DND-41 (cell line): Measurements from ENCODE around the gene GRM7.

Source experiments
- ATAC-seq: fragments of 200-7000 bp; cut with Tn5 transposase; 3 replicates; pipeline ENCODE4 v1.9.1; 2021; ENCODE audit warnings: low read depth; ENCODE audit not compliant: insufficient read depth
- DNase-seq: peaks from one replicate; pipeline ENCODE4 v3.0.0-alpha.2; 2020
- H2AFZ ChIP-seq: 2 replicates; pipeline ENCODE4 v1.6.0; 2012; ENCODE audit warnings: low read depth, low read length
- H3K27ac ChIP-seq: 2 replicates; pipeline ENCODE4 v1.5.1; 2012; ENCODE audit warnings: low read length, inconsistent platforms
- H3K27me3 ChIP-seq: fragments of 200-600 bp; sonication (generic); 2 replicates; pipeline ENCODE4 v1.6.0; 2012; ENCODE audit warnings: low read length, mild to moderate bottlenecking, inconsistent platforms; ENCODE audit not compliant: insufficient read depth, poor library complexity
- H3K36me3 ChIP-seq: 2 replicates; pipeline ENCODE4 v1.5.1; 2012; ENCODE audit warnings: low read length, inconsistent platforms; ENCODE audit not compliant: insufficient read depth
- H3K4me1 ChIP-seq: 2 replicates; pipeline ENCODE4 v1.5.1; 2012; ENCODE audit warnings: mild to moderate bottlenecking, low read length; ENCODE audit not compliant: insufficient read depth
- H3K4me2 ChIP-seq: 2 replicates; pipeline ENCODE4 v1.6.0; 2012; ENCODE audit warnings: mild to moderate bottlenecking, moderate library complexity, low read length, inconsistent platforms; ENCODE audit not compliant: insufficient read depth
- H3K4me3 ChIP-seq, 2 experiments: fragments of 200-600 bp in 1 of 2; shearing (Covaris generic) in 1 of 2; 2 replicates each; pipeline ENCODE4 v1.5.1; 2012 to 2016; ENCODE audit warnings: inconsistent platforms in 2 of 2, low read length in 2 of 2, mild to moderate bottlenecking in 2 of 2, low read depth in 1 of 2, moderate library complexity in 1 of 2
- H3K79me2 ChIP-seq: 2 replicates; pipeline ENCODE4 v1.6.0; 2012; ENCODE audit warnings: low read length, inconsistent platforms; ENCODE audit not compliant: insufficient read depth
- H3K9ac ChIP-seq: 2 replicates; pipeline ENCODE4 v1.6.0; 2012; ENCODE audit warnings: low read depth, mild to moderate bottlenecking, inconsistent platforms, low read length, moderate library complexity
- H3K9me3 ChIP-seq: 2 replicates; pipeline ENCODE4 v1.5.1; 2012; ENCODE audit warnings: low read length, moderate library complexity, mild to moderate bottlenecking, inconsistent platforms; ENCODE audit not compliant: insufficient read depth, severe bottlenecking
- H4K20me1 ChIP-seq: 2 replicates; pipeline ENCODE4 v1.6.0; 2012; ENCODE audit warnings: low read length; ENCODE audit not compliant: insufficient read depth
- EZH2 ChIP-seq: IDR thresholded peaks from 3 replicates; pipeline ENCODE4 v1.6.1; 2012; ENCODE audit warnings: borderline replicate concordance, low read depth, mild to moderate bottlenecking, moderate library complexity, low read length, inconsistent platforms; ENCODE audit not compliant: severe bottlenecking
- TF ChIP-seq, protein P1 (sequence below): IDR thresholded peaks from 2 replicates; pipeline ENCODE4 v1.5.1; 2012; ENCODE audit warnings: borderline replicate concordance, low read length, moderate library complexity, mild to moderate bottlenecking; ENCODE audit not compliant: poor library complexity, severe bottlenecking; ENCODE audit errors: extremely low read depth

The GRM7 gene

DNA sequence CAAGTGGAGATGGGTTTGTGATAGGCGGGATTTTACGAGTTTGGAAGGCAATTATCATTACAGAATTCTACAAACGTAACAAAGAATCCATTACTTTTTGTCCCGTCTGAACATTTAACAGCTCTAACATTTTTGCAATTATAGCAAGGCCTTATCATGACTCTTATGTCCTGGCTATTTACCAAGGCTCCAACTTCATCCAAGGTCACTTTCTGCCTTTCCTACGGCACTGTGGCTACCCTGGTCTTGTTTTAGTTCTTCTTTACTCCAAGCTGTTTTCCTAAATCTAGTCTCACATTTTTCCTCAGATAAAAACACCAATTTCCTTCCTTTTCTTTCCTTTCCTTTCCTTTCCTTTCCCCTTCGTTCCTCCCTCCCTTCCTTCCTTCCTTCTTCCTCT is 33.5 kb upstream of the GRM7 start:
- no peak for DNase-seq
- no peak overlapping the region for H3K4me3 ChIP-seq
- no peaks in the 10 kb centered on the region for H3K9me3 ChIP-seq
- H3K4me2 ChIP-seq, result no peak overlapping the region
- no peak overlapping the region for H3K9ac ChIP-seq
- H3K79me2 ChIP-seq, result no peaks in the 10 kb centered on the region
- H3K4me1 ChIP-seq, result no peaks in the 10 kb centered on the region
- no peaks in the 10 kb centered on the region for H3K36me3 ChIP-seq
- H3K27ac ChIP-seq, result no peak overlapping the region
- no peaks in the 10 kb centered on the region for H4K20me1 ChIP-seq
- H2AFZ ChIP-seq, result no peak overlapping the region
- no peaks in the 10 kb centered on the region for H3K27me3 ChIP-seq
- TF ChIP-seq EZH2, result no peak
- TF ChIP-seq, protein P1, sequence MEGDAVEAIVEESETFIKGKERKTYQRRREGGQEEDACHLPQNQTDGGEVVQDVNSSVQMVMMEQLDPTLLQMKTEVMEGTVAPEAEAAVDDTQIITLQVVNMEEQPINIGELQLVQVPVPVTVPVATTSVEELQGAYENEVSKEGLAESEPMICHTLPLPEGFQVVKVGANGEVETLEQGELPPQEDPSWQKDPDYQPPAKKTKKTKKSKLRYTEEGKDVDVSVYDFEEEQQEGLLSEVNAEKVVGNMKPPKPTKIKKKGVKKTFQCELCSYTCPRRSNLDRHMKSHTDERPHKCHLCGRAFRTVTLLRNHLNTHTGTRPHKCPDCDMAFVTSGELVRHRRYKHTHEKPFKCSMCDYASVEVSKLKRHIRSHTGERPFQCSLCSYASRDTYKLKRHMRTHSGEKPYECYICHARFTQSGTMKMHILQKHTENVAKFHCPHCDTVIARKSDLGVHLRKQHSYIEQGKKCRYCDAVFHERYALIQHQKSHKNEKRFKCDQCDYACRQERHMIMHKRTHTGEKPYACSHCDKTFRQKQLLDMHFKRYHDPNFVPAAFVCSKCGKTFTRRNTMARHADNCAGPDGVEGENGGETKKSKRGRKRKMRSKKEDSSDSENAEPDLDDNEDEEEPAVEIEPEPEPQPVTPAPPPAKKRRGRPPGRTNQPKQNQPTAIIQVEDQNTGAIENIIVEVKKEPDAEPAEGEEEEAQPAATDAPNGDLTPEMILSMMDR, result no peak
- ATAC-seq, result no peak

DNA sequence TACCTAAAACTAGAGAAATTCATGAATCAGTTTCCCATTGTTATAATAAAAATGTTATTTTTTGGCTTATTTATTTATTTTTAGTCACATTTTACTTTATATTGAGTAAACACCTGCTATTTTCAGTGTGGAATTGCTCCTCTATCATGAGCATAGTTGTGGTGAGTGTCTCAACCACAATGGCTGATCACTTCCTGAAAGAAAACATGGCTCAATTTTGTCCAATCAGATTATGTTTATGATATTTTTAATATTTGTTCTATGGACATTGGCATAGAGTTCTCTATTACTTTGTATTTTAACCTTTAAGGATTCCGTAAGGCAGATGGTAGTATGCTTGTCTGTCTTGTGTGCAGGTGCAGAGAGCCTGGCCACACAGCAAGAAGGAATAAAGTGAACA is 16.2 kb upstream of the GRM7 start:
- ATAC-seq, result no peak
- no peak overlapping the region for H3K9ac ChIP-seq

DNA sequence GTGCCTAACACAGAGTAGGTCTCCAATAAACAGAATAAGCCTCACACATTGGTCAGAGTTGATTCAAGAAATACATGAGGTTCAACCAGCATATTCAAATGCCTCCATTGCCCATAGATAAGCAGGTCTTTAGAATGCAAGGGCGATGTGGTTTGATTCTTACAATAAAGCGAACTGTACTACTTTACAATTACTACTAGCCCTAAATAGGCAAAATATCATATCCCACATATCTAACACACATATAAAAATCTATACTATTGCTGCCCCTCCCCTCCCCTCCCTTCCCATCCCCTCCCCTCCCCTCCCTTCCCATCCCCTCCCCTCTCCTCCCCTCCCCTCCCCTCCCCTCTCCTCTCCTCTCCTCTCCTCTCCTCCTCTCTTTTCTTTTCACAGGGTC is 6.7 kb upstream of the GRM7 start:
- Histone ChIP-seq H3K9me3 (no peaks in the 10 kb centered on the region), H2AFZ (no peak overlapping the region), H3K36me3 (no peaks in the 10 kb centered on the region), H3K9ac (no peak overlapping the region), H3K27ac (no peak overlapping the region), H3K4me3 (no peak overlapping the region), H3K27me3 (no peaks in the 10 kb centered on the region), H3K79me2 (no peaks in the 10 kb centered on the region), H3K4me1 (no peaks in the 10 kb centered on the region), H3K4me2 (no peak overlapping the region), H4K20me1 (no peaks in the 10 kb centered on the region)
- no peak for DNase-seq
- TF ChIP-seq, protein P1, result no peak
- TF ChIP-seq EZH2, result no peak
- no peak for ATAC-seq

More for the DNA sequence above, 16.2 kb upstream of the GRM7 start:
- no peaks in the 10 kb centered on the region for H3K79me2 ChIP-seq
- no peaks in the 10 kb centered on the region for H3K9me3 ChIP-seq
- no peak for TF ChIP-seq EZH2
- TF ChIP-seq, protein P1, result no peak
- H3K27me3 ChIP-seq, result no peaks in the 10 kb centered on the region
- H3K36me3 ChIP-seq, result no peaks in the 10 kb centered on the region
- no peak for DNase-seq
- H3K4me3 ChIP-seq, result no peak overlapping the region
- no peak overlapping the region for H3K27ac ChIP-seq
- H3K4me1 ChIP-seq, result no peaks in the 10 kb centered on the region
- no peak overlapping the region for H3K4me2 ChIP-seq
- H2AFZ ChIP-seq, result no peak overlapping the region
- H4K20me1 ChIP-seq, result no peaks in the 10 kb centered on the region

DNA sequence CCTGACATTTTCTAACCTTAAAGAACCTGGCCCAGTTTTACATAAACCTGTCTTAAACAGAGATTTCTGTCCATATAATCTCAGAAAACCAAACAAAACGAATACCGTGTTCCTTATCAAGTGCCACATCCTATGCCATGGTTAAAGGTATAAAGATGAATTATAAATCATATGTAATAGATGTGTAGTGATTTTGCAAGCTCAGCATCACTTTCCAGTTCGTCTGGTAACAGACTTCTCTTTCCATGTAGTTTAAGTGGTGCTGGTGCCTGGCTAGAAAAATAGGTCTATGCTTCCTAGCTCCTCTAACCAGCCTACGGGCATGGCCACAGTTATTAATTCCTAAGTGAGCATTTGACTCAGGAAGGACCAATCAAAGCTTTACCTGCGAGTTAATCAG is 3.4 kb upstream of the GRM7 start:
- Histone ChIP-seq H3K79me2 (no peaks in the 10 kb centered on the region), H3K4me1 (no peaks in the 10 kb centered on the region), H3K4me2 (no peak overlapping the region), H3K9me3 (no peaks in the 10 kb centered on the region), H3K36me3 (no peaks in the 10 kb centered on the region), H3K4me3 (no peak overlapping the region), H3K9ac (no peak overlapping the region), H4K20me1 (no peaks in the 10 kb centered on the region), H3K27ac (no peak overlapping the region), H2AFZ (no peak overlapping the region), H3K27me3 (no peaks in the 10 kb centered on the region)
- ATAC-seq (no peak), DNase-seq (no peak)
- TF ChIP-seq, protein P1, result no peak
- TF ChIP-seq EZH2, result no peak
